ENCODE measurements around the gene NLRP7.
"Not testable (repeated sequence)": the region's sequence is repeated elsewhere in the genome, so short reads cannot be mapped to it uniquely, and the experiment has no call there.

NLRP7 gene

DNA sequence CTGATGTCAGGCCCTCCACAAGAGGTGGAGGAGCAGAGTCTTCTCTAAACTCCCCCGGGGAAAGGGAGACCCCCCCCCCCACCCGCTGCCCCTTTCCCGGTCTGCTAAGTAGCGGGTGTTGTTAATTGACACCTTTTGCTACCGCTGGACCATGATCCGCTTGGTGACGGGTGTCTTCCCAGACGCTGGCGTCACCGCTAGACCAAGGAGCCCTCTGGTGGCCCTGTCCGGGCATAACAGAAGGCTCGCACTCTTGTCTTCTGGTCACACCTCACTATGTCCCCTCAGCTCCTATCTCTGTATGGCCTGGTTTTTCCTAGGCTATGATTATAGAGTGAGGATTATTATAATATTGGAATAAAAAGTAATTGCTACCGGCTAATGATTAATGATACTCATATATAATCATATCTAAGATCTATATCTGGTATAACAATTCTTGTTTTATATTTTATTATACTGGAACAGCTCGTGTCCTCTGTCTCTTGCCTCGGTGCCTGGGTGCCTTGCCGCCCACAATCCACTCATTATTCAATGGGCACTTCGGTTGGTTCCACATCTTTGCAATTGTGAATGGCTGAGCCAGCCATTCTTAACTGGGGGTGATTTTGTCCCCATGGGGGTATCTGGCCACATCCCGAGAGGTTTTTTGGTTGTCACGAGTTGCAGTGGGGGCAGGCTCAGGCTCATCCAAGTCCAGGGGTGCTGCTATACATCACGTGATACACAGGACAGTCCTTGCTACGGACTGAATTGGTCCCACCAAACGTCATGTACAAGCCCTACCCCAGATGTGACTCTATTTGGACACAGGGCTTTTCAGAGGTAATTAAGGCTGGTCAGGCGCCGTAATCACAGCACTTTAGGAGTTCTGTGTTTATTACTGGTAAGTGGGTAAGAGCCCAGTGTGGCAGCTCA, 27.4 kb downstream of the NLRP7 start:
- peak; percentile 17 for DNase-seq

GRCh38 chr19:54918499-54918898, 28.8 kb downstream of the NLRP7 start:
- DNase-seq: no peak

DNA sequence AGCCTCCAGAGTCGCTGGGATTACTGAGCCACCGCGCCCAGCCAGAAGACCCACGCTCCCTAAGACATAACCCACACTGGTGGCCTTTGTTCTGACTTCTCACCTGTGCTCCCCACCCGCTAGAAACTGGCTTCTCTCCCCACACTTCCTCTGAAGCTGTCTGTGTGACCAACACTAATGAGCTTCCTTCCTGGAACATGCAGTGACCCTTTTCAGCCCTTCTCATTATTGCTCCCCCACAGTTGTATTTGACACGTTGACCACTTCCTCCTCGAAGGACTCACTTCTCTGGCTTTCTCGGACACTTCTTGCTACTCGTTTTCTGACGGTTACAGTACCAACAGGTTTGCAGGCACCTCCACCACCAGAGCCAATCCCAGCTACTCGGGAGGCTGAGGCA, 30.5 kb downstream of the NLRP7 start:
- no peak for DNase-seq

DNA sequence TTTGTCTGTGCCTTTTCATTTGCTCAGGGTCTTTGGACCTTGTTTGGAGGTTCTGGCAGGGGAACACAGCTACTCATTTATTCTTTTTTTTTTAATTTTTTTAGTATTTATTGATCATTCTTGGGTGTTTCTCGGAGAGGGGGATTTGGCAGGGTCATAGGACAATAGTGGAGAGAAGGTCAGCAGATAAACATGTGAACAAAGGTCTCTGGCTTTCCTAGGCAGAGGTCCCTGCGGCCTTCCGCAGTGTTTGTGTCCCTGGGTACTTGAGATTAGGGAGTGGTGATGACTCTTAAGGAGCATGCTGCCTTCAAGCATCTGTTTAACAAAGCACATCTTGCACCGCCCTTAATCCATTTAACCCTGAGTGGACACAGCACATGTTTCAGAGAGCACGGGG, 39.4 kb downstream of the NLRP7 start:
- not testable (repeated sequence) for DNase-seq

DNA sequence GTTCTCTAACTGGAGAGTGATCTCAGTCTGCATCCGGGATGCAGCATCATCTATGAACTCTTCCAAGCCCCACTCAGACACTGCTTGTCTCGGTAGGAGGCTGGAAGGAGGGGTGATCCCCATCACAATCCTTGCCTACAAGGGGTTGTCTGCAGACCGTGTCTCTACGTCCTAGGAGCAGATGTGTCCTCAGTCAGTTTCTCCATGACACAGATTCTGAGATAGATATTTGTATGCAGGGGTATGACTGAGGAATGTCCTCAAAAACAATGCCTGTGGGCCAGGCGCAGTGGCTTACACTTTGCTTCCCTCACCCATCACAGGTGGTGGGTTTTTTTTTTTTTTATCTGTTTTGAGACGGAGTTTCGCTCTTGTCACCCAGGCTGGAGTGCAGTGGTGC, 40.5 kb downstream of the NLRP7 start:
- DNase-seq: no peak

GRCh38 chr19:54905803-54906511, 41.4 kb downstream of the NLRP7 start, which contains the start of gene NCR1:
TSS of gene NCR1 (plus strand) at chr19:54906148. CDS start at chr19:54906188, 40 bp downstream.
- no peak for DNase-seq

DNA sequence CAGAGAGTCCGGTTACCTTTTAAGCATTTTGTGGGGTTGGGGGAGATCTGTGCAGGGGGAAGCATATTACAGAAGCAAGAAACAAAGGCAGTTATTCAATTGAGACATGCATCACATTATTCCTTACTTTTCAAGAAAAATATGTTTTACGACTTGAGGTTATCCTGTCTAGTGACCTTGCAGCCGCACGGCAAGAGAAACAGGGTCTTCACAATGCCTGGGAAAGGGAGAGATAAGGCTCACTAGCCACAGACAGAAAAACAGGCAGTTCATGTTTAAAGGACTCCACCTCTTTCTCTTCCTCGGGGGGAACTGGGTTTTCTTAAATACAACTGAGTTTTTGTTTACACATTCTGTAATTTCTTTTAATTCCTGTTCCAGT, 41.9 kb downstream of the NLRP7 start:
- DNase-seq: no peak

DNA sequence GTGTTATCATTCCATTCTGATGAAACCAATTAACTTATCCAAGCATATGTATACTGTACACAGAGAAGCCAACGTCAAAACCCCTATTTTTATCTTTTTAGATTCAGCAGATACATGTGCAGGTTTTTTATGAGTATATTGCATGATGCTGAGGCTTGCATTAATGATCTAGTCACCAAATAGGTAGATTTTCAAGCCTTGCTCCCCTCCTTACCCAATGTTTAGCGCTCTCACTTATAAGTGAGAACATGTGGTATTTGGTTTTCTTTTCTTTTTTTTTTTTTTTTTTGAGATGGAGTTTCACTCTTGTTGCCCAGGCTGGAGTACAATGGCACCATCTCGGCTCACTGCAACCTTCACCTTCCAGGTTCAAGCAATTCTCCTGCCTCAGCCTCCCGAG, 43.1 kb downstream of the NLRP7 start:
- DNase-seq: not testable (repeated sequence)

DNA sequence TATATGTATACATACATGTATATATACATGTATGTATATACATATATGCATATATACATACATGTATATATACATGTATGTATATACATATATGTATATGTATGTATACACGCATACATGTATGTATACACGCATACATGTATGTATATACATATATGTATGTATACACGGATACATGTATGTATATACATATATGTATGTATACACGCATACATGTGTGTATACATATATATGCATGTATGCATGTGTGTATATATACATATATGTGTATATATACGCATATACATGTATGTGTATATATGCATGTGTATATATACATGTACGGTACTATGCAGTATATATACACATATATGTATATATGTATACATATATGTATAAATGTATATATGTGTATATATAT, 44.0 kb downstream of the NLRP7 start:
- no peak for DNase-seq

DNA sequence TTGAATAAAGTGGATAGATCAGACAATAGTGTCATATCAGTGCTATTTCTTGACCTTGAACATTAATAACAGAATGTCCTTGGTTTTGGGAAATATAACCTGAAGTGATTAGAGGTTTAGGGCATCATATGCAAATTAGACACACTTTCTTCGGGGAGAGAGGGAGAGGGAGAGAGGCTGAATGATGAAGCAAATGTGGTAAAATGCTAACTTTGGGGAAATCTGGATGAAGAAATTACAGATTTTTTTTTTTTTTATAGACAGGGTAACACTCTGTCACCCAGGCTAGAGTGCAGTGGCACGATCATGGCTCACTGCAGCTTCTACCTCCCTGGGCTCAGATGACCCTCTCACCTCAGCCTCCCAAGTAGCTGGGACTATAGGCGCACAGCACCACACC, 45.3 kb downstream of the NLRP7 start:
- no peak for DNase-seq

DNA sequence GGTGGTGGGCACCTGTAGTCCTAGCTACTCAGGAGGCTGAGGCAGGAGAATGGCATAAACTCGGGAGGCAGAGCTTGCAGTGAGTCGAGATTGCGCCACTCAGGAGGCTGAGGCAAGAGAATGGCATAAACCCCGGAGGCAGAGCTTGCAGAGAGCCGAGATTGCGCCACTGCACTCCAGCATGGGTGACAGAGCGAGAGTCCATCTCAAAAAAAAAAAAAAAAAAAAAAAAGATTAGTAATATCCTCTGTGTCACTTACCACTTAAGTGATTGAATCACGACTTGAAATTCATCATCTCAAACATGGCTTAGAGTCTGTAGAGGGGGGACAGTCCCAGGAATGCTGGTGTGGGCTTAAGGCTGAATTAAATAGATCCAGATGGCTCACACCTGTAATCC, 46.2 kb downstream of the NLRP7 start:
- DNase-seq: not testable (repeated sequence)

DNA sequence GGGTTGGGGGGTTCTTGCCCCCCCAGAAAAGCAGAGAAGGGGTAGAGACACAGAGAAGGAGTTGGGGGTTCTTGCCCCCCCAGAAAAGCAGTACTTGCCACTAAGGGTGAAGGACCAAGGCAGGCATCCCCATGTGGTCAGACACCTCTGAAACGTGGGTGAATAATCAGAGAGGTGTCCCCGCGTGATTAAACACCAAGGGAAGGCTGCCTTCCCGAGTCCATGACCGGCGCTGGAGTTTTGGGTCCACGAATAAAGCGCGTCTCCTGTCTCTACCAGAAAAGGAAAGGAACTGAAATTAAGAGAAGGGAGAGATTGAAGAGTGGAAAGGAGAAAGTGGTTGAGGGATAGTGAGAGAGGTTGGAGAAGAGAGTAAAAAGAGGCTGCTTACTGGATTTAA, 47.7 kb downstream of the NLRP7 start:
- DNase-seq: not testable (repeated sequence)

- not testable (repeated sequence) for DNase-seq
Measured at GRCh38 chr19:54898685-54899084, 48.6 kb downstream of the NLRP7 start.

GRCh38 chr19:54896036-54896435, 51.3 kb downstream of the NLRP7 start:
- no peak for DNase-seq

DNA sequence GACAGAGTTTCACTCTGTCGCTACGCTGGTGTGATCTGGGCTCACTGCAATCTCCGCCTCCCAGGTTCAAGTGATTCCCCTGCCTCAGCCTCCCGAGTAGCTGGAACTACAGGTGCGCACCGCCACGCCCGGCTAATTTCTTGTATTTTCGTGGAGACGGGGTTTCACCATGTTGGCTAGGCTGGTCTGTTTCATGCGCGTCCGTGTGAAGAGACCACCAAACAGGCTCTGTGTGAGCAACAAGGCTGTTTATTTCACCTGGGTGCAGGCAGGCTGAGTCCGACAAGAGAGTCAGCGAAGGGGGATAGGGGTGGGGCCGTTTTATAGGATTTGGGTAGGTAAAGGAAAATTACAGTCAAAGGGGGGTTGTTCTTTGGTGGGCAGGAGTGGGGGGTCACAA, 53.2 kb downstream of the NLRP7 start:
- not testable (repeated sequence) for DNase-seq

DNA sequence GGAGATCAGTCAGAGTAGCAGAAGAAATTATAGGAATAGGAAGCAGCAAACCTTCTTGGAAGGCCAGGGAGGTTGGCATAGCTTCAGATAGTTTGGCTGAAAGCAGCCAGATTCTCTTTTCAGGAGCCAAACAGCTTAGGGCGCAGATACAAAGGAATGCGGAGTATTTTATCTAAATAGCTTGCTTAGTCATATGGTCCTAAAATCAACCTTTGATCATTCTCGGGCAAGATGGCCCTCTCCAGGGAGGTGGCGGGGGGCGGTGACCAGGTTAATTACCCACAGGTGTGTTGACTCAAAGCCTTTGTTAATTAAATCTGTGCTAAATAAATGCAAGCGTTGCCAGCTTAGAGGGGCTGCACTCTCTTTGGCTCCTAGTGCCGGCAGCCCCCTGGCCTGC, 53.9 kb downstream of the NLRP7 start:
- DNase-seq: no peak

DNA sequence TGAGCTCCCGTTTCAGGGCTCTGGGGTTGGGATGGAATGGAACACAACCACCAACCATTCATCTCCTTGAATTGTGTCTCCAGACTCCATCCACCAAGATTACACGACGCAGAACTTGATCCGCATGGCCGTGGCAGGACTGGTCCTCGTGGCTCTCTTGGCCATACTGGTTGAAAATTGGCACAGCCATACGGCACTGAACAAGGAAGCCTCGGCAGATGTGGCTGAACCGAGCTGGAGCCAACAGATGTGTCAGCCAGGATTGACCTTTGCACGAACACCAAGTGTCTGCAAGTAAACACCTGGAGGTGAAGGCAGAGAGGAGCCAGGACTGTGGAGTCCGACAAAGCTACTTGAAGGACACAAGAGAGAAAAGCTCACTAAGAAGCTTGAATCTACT, 57.8 kb downstream of the NLRP7 start:
- DNase-seq: no peak

DNA sequence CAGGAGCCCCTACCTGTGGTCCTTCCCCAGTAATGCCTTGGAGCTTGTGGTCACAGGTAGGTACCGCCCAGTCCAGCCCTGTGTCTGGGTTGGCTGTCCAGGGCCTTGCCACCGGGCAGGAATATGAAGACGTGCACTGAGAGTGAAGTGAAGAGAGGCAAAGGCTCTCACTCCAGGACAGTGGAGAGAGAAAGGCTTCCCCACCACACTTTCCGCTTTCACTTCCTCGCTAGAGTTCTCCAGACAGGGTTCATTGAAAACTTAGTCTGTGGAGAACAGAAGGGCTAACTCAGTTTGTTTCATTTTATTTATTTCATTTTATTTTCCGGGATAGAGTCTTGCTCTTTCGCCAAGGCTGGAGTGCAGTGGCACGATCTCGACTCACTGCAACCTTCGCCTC, 59.1 kb downstream of the NLRP7 start:
- no peak for DNase-seq

DNA sequence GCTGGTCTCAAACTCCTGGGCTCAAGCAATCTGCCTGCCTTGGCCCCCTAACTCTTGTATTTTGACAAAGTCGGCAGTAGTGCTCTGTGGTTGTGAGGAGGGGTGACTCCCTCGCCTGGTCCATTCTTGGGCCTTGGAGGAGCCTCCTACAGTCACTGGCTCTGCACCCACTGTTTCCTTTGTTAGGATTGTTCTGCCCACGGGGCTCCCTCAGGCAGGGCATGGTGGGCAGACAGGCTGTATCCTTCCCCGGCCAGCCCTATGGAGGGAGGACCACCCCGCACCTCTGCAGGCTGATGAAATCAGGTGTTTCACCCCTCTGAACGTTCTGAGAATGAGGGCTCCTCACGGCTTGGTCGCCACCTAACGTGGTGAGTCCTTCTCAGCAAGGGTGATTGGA, 64.1 kb downstream of the NLRP7 start:
- no peak for DNase-seq

DNA sequence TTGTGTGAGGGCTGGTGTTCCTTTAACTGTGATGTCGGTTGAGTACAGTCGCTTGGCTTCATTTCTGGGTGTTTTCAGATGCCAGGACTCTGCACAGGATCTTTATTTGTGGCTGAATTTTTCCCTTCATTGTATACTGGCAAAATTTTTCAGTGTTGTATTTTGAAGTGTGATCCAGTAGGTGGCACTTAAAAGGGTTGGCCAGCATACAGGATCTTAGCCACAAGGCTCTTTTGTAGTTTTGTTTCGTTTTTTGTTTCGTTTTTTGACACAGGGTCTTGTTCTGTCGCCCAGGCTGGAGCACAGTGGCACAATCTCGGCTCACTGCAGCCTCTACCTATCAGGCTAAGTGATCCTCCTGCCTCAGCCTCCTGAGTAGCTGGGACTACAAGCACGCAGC, 64.6 kb downstream of the NLRP7 start:
- DNase-seq: no peak

GRCh38 chr19:54881884-54882283, 65.4 kb downstream of the NLRP7 start:
- DNase-seq: no peak

GRCh38 chr19:54877471-54877870, 69.9 kb downstream of the NLRP7 start:
- no peak for DNase-seq

- no peak for DNase-seq
Measured at GRCh38 chr19:54875506-54875905, 71.8 kb downstream of the NLRP7 start.

- no peak for DNase-seq
Measured at GRCh38 chr19:54873990-54874389, 73.3 kb downstream of the NLRP7 start, which contains the start of gene FCAR. TSS of gene FCAR (plus strand) at chr19:54874235. CDS start at chr19:54874290, 55 bp downstream.
